OCI-LY1 (cell line): ENCODE data around the gene TLX3.
"Not testable (repeated sequence)": the region's sequence is repeated elsewhere in the genome, so short reads cannot be mapped to it uniquely, and the experiment has no call there.

Experiments
- H2AFZ ChIP-seq: fragments of 200-600 bp; sonication (generic), shearing (Covaris generic); 2 replicates; pipeline ENCODE4 v1.6.0; 2014; ENCODE audit warnings: antibody characterized with exemption, mild to moderate bottlenecking, low read length
- H3F3A ChIP-seq: fragments of 200-600 bp; sonication (generic), shearing (Covaris generic); 2 replicates; pipeline ENCODE4 v1.6.0; 2014; ENCODE audit warnings: mild to moderate bottlenecking, antibody characterized with exemption, low read length, moderate library complexity; ENCODE audit not compliant: insufficient read depth
- H3K27ac ChIP-seq: fragments of 200-600 bp; sonication (generic); 2 replicates; pipeline ENCODE4 v1.5.1; 2014; ENCODE audit warnings: low read length, mixed run types, mild to moderate bottlenecking, low read depth; ENCODE audit not compliant: poor library complexity, severe bottlenecking
- H3K27me3 ChIP-seq: fragments of 200-600 bp; sonication (generic); 2 replicates; pipeline ENCODE4 v1.6.0; 2014; ENCODE audit warnings: antibody characterized with exemption, mild to moderate bottlenecking, low read length, moderate library complexity; ENCODE audit not compliant: insufficient read depth
- H3K36me3 ChIP-seq: fragments of 200-600 bp; sonication (generic); 2 replicates; pipeline ENCODE4 v1.6.1; 2014; ENCODE audit warnings: mild to moderate bottlenecking, antibody characterized with exemption, low read length, moderate library complexity, mixed read lengths; ENCODE audit not compliant: insufficient read depth
- H3K4me1 ChIP-seq: fragments of 200-600 bp; sonication (generic); 2 replicates; pipeline ENCODE4 v1.5.1; 2014; ENCODE audit warnings: mild to moderate bottlenecking, low read length, moderate library complexity; ENCODE audit not compliant: insufficient read depth, severe bottlenecking
- H3K4me2 ChIP-seq: fragments of 200-600 bp; sonication (generic), shearing (Covaris generic); 2 replicates; pipeline ENCODE4 v1.6.1; 2014; ENCODE audit warnings: low read length
- H3K4me3 ChIP-seq: fragments of 200-600 bp; sonication (generic); 2 replicates; pipeline ENCODE4 v1.5.1; 2014; ENCODE audit warnings: low read length, low read depth, mild to moderate bottlenecking, mixed read lengths; ENCODE audit not compliant: poor library complexity, severe bottlenecking
- H3K79me2 ChIP-seq: fragments of 200-600 bp; shearing (Covaris generic); 2 replicates; pipeline ENCODE4 v1.6.1; 2016; ENCODE audit warnings: mixed run types, low read length, mixed read lengths; ENCODE audit not compliant: insufficient read depth
- H3K9ac ChIP-seq: fragments of 200-600 bp; sonication (generic), shearing (Covaris generic); 2 replicates; pipeline ENCODE4 v1.6.1; 2014; ENCODE audit warnings: mild to moderate bottlenecking, low read length, mixed read lengths
- H3K9me2 ChIP-seq: fragments of 200-600 bp; sonication (generic), shearing (Covaris generic); 2 replicates; pipeline ENCODE4 v1.6.1; 2014; ENCODE audit warnings: low read depth, mild to moderate bottlenecking, low read length, mixed read lengths
- H3K9me3 ChIP-seq: fragments of 200-600 bp; shearing (Covaris generic); 2 replicates; pipeline ENCODE4 v1.6.1; 2014; ENCODE audit warnings: low read length, mixed read lengths
- H4K20me1 ChIP-seq: fragments of 200-600 bp; sonication (generic), shearing (Covaris generic); 2 replicates; pipeline ENCODE4 v1.6.0; 2016; ENCODE audit warnings: mild to moderate bottlenecking, low read length; ENCODE audit not compliant: insufficient read depth
- CTCF ChIP-seq: fragments of 200-600 bp; sonication (generic), shearing (Covaris generic); IDR thresholded peaks from 2 replicates; pipeline ENCODE4 v1.5.1; 2017; ENCODE audit warnings: mild to moderate bottlenecking, antibody characterized with exemption, low read length, moderate library complexity, mixed read lengths
- EZH2 ChIP-seq: fragments of 200-600 bp; sonication (generic), shearing (Covaris generic); IDR thresholded peaks from 2 replicates; pipeline ENCODE4 v1.8.0; 2017; ENCODE audit warnings: borderline replicate concordance, mixed run types, mild to moderate bottlenecking, antibody characterized with exemption, low read length, moderate library complexity, mixed read lengths

TLX3 gene

GRCh38 chr5:171295299-171295698, 13.7 kb upstream of the TLX3 start:
- Histone ChIP-seq H3K4me2 (no peak overlapping the region), H4K20me1 (no peaks in the 10 kb centered on the region), H3K9ac (no peak overlapping the region), H3K9me2 (no peaks in the 10 kb centered on the region), H3K36me3 (no peaks in the 10 kb centered on the region), H3K9me3 (no peaks in the 10 kb centered on the region), H3K4me3 (no peak overlapping the region), H3K4me1 (no peaks in the 10 kb centered on the region), H3F3A (no peaks in the 10 kb centered on the region), H3K27me3 (0 out of 2 replicates have a peak, but pooled peaks cover 3% of the 10 kb centered on the region), H3K79me2 (no peaks in the 10 kb centered on the region), H2AFZ (no peak overlapping the region), H3K27ac (no peak overlapping the region)
- TF ChIP-seq EZH2 (no peak), CTCF (no peak)

- no peak for TF ChIP-seq EZH2
- TF ChIP-seq CTCF: no peak
- no peak overlapping the region for H3K4me2 ChIP-seq
Observed at GRCh38 chr5:171295801-171296200, 13.2 kb upstream of the TLX3 start.

GRCh38 chr5:171297941-171298340, 11.1 kb upstream of the TLX3 start:
- not testable (repeated sequence) for H3K9me2 ChIP-seq, H3K27ac ChIP-seq, H3K9ac ChIP-seq, H3F3A ChIP-seq, H3K9me3 ChIP-seq, H4K20me1 ChIP-seq, H3K4me1 ChIP-seq, H2AFZ ChIP-seq, H3K79me2 ChIP-seq, H3K27me3 ChIP-seq, H3K4me2 ChIP-seq, H3K4me3 ChIP-seq, H3K36me3 ChIP-seq

More at GRCh38 chr5:171295801-171296200, 13.2 kb upstream of the TLX3 start:
- Histone ChIP-seq H3K27ac (no peak overlapping the region), H2AFZ (no peak overlapping the region), H3K9me2 (no peaks in the 10 kb centered on the region), H4K20me1 (no peaks in the 10 kb centered on the region), H3K4me1 (no peaks in the 10 kb centered on the region), H3K27me3 (0 out of 2 replicates have a peak, but pooled peaks cover 3% of the 10 kb centered on the region), H3K9ac (no peak overlapping the region), H3K9me3 (no peaks in the 10 kb centered on the region), H3K79me2 (no peaks in the 10 kb centered on the region), H3F3A (no peaks in the 10 kb centered on the region), H3K36me3 (no peaks in the 10 kb centered on the region), H3K4me3 (no peak overlapping the region)

GRCh38 chr5:171299228-171299627, 9.8 kb upstream of the TLX3 start:
- no peak for TF ChIP-seq CTCF
- no peak for TF ChIP-seq EZH2
- H3K36me3 ChIP-seq: no peaks in the 10 kb centered on the region
- H3K27ac ChIP-seq: no peak overlapping the region
- H3K9ac ChIP-seq: no peak overlapping the region
- H3K4me3 ChIP-seq: no peak overlapping the region
- no peaks in the 10 kb centered on the region for H4K20me1 ChIP-seq
- no peak overlapping the region for H2AFZ ChIP-seq
- no peak overlapping the region for H3K4me2 ChIP-seq
- H3F3A ChIP-seq: no peaks in the 10 kb centered on the region
- 0 out of 2 replicates have a peak, but pooled peaks cover 3% of the 10 kb centered on the region for H3K27me3 ChIP-seq
- no peaks in the 10 kb centered on the region for H3K9me3 ChIP-seq
- no peaks in the 10 kb centered on the region for H3K79me2 ChIP-seq
- no peaks in the 10 kb centered on the region for H3K4me1 ChIP-seq
- H3K9me2 ChIP-seq: no peaks in the 10 kb centered on the region
